WI38 (cell line): ENCODE measurements around the gene CLN3.
"Not testable (repeated sequence)": the region's sequence is repeated elsewhere in the genome, so short reads cannot be mapped to it uniquely, and the experiment has no call there.

ENCODE experiments used
- H3K4me3 ChIP-seq: 2 replicates; pipeline ENCODE4 v1.5.1; 2011; ENCODE audit warnings: low read depth, mild to moderate bottlenecking, control low read depth, low read length
- CTCF ChIP-seq: IDR thresholded peaks from 2 replicates; pipeline ENCODE4 v1.5.1; 2012; ENCODE audit warnings: low read depth, mild to moderate bottlenecking, control low read depth, low read length

The CLN3 gene

DNA sequence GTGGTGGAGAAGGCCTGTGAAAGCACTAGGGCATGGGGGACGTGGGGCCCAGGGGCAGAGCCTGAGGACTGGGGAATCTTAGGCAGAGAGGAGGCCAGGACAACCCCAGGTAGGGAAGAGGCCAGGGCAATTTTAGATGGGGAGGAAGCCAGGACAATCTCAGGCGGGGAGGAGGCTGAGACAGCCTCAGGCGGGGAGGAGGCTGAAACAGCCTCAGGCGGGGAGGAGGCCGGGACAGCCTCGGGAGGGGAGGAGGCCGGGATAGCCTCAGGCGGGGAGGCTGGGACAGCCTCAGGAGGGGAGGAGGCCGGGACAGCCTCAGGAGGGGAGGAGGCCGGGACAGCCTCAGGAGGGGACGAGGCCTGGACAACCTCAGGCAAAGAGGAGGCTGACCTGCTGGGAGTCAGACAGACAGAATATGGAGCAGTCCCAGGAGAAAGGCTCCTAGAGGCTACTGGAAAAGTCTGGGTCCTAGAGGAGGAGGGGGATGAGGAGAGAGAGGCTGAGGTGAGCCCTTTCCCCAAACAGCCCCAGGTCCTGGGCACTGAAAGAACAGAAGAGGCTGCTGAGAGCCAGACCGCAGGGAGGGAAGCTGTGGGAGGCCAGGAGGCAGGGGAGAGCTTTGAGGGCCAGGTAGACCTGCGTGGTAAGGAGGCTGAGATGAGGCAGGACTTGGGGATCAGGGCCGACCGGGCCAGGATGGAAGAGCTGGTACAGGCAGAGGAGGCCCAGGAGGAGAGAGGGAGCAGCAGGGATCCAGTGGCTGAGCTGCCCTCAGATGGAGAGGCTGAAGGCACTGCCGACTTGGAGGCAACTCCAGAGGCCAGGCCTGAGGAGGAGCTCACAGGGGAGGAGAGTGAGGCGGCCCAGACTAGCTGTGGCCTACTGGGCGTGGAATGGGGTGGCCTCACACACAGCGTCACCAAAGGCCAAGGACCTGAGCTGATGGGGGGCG, 4.2 kb upstream of the CLN3 start:
- no peak overlapping the region for H3K4me3 ChIP-seq
- TF ChIP-seq CTCF: no peak

- TF ChIP-seq CTCF: no peak
- no peak overlapping the region for H3K4me3 ChIP-seq
Measured at GRCh38 chr16:28495098-28495793, 3.4 kb upstream of the CLN3 start.

- H3K4me3 ChIP-seq: no peak within 1 kb of the TSS
- TF ChIP-seq CTCF: no peak
Measured at GRCh38 chr16:28494121-28494851, 2.4 kb upstream of the CLN3 start, which contains the start of gene APOBR. APOBR (plus strand) TSS chr16:28494643; CDS start chr16:28494682, 39 bp downstream.

- peak overlapping the region; percentile 94 for H3K4me3 ChIP-seq
- no peak for TF ChIP-seq CTCF
Measured at GRCh38 chr16:28492511-28492910, 637 bp upstream of the CLN3 start.

DNA sequence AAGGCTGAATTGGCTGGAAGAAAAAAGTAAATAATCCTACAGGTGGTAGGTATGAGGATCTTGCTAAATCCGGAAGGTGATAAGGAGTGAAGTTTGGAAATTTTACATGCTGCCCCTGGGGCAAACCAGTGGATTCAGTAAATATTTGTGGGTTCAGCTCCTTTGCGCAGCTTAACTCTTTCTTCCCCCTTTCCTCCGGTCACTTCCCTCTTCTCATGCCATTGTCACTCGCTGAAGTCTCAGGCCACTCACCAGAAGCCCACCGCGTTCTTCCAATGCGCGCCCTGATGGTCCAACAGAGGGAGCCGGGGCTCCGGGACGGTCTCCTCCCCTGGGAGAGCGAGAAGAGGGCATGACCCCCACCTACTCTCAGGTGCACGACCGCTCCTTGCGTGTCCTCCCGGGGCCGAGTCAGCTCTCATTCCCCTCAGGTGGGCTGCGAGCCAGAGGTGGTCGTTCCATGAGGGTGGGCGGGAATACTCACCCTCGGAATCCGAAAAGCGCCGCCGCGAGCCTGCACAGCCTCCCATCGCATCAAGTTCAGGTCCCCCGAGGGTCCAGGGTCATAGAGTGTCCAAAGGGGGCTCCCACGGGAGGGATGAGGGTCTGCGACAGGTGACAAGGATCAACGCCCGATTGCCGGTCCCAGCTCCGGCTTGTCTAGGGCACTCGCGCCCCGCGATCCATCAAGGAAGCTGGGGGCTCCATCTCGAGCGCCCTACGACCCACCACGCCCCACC, 474 bp downstream of the CLN3 start:
- TF ChIP-seq CTCF: no peak; the same call in 1 of the 2 replicates
- H3K4me3 ChIP-seq: peak overlapping the region; percentile 94

DNA sequence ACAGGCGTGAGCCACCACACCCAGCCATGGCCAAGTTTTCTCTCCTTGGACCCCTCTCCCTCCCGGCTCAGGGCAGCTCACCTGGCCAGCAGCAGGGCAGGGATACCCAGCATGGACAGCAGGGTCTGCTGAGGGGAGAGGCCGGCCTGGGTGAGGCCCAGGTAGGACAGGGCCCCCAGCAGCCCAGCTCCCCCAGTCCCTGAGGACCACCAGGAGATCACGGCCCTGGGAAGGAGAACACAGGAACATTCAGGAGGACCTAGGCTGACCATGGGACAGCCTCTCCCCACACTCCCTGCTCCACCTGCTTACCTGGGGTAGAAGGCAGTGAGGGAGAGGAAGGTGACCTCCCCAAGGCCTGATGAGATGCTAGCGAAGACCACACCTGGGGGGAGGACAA, 5.6 kb downstream of the CLN3 start:
- TF ChIP-seq CTCF: no peak
- H3K4me3 ChIP-seq: no peak overlapping the region

DNA sequence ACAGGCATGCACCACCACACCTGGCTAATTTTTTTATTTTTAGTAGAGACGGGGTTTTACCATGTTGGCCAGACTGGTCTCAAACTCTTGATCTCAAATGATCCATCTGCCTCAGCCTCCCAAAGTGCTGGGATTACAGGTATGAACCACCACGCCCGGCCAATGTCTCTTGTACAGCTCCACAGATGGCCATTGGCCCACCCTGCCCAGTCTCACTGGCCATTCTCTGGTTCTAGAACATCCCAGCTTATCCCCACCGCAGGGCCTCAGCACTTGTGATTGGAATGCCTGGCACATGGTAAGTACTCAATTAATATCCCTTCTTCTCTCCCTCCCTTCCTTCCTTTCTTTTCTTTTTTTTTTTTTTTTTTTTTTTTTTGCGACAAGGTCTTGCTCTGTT, 8.5 kb downstream of the CLN3 start:
- not testable (repeated sequence) for H3K4me3 ChIP-seq
